Adipose tissue (tissue), 3 donors: ENCODE measurements around the gene MYO3B. TPM values are rescaled to one million over a fixed set of nuclear protein-coding genes. Genes with fewer than 3 reads are reported as not detected.

Source experiments
- H3K27ac ChIP-seq: one replicate; pipeline ENCODE4 v1.5.1; 2013; ENCODE audit warnings: low read depth, low read length
- WGBS, 3 donors: extraction: QIAGEN DNeasy Blood & Tissue Kit; methylation state at CpG; one replicate each; pipeline ENCODE4 v1.1.7; 2013; 5-methylcytosine and 5-hydroxymethylcytosine counted together
- polyA plus RNA-seq, 3 donors: library from polyadenylated mRNA; stranded (reverse); fragments of 200-250 nt; gene quantifications; one replicate each; pipeline ENCODE4 v1.2.3, GENCODE V29; 2013
- donor health status: healthy with polysubstance abuse.
- donor health status: Bipolar disorder and iron deficiency.
- donor health status: healthy.

Gene MYO3B
- polyA plus RNA-seq, 3 donors, result 0.01 to 0.28 TPM; not detected in 1

DNA sequence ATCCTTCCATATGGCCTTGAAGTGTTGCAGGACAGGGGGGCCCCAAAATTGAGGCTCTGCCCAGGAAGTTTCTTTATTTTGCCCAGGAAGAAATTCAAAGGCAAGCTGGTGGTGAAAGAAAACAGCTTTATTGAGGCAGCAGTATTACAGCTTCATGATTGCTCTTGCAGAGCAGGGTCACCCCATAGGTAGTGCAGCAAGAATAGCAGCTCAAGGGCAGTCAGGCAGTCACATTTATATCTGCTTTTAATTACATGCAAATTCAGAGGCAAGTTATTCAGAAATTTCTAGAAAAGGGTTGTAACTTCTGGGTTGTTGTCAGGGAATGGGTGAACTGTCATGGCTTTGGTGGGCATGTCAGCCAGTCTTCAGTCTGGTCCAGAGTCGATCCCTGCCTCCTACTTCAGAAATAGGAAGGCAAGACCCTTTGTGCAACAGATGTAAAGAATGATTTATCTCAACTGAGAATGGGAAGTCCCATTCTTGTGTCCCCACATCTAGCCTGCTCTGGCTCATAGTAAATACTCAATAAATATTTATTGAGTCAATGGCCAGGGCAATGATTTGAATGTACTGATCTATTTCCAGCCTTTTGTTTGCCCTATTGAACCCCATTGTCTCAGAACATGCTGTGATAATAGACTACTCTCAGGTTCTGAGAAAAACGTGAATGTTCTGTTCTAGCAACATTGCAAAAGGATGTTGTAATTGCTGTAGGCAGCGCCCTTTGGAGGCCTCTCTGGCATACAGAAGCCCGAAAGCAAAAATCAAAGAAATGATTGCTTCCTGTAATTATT lies 129.8 kb downstream of the MYO3B start:
- no peak overlapping the region for H3K27ac ChIP-seq
- WGBS, 3 donors, result 50 to 67% (median 55%) methylated on average over 4 of the region's 4 CpGs

DNA sequence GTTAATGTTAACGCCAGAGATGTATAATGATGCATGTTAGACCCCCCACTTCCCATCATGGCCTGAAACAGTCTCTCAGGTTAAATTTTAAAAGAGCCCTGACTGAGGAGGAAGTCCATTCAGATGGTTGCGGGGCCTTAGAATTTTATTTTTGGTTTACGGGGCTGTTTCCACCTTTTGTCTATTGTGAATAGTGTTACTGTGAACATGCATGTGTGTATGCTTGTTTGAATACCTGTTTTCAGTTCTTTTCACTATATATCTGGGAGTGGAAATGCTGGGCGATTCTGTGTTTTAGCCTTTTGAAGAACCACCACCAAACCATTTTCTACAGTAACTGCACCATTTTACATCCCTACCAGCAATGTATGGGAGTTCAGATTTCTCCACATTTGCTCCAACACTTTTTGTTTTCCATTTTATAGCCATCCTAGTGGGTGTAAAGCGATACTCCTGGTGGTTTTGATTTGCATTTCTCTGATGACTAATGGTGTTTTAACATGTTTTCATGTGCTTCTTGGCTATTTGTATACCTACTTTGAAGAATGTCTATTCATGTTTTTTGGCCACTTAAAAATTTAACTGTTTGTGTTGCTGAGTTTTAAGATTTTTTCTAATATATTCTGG lies 133.0 kb downstream of the MYO3B start:
- H3K27ac ChIP-seq, result no peak overlapping the region
- WGBS, 3 donors, result 50 to 61% (median 56%) methylated on average over 5 of the region's 5 CpGs

DNA sequence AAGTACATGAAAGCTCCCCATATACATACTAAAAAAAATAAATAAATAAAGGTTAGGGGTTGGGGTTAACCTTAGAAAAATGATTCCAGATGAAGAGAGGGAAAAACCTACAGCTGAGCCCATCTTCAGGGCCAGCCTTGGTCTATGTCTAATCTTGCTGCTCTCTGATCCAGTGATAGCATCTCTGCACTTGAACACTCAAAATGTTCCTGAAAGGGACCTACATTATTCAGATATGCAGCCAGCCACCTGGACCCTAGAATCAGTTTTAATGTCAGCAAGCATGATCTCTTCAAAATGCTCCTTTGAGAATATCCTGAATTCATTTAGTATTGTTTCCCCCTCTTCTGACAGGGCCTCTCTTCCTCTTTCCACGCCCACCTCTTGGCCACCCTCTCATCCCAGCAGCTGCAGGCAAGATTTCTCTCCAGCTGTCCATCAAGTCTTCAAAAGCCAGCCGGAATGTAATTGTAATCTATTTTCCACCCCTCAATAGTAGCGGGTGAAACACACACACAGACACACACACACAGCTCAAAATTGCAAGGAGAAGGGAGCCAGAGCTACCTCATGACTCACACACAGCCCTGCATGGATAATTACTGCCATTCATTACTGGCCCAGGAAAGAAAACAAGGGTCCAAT lies 135.5 kb downstream of the MYO3B start:
- 54 to 70% (median 55%) methylated on average over 3 of the region's 3 CpGs for WGBS, 3 donors
- no peak overlapping the region for H3K27ac ChIP-seq

DNA sequence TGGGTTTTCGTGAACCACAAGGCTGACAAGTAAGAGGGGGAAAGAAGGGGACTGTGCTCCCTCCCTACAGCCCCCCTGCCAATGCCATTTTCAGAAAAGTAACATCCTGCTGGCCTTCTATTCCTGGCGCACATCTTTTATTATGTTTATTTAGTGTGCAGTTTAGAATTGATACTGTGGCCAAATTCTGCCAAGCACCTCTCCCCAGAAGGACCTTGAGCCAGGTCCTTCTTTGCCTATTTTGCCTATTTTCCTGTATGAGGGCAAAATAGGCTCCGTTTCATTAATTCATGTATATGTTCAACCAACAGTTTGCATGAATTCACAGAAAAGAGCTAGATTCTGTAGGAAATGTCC lies 136.0 kb downstream of the MYO3B start:
- WGBS, 3 donors, result 75 to 90% (median 85%) methylated on average over 3 of the region's 3 CpGs
- no peak overlapping the region for H3K27ac ChIP-seq

DNA sequence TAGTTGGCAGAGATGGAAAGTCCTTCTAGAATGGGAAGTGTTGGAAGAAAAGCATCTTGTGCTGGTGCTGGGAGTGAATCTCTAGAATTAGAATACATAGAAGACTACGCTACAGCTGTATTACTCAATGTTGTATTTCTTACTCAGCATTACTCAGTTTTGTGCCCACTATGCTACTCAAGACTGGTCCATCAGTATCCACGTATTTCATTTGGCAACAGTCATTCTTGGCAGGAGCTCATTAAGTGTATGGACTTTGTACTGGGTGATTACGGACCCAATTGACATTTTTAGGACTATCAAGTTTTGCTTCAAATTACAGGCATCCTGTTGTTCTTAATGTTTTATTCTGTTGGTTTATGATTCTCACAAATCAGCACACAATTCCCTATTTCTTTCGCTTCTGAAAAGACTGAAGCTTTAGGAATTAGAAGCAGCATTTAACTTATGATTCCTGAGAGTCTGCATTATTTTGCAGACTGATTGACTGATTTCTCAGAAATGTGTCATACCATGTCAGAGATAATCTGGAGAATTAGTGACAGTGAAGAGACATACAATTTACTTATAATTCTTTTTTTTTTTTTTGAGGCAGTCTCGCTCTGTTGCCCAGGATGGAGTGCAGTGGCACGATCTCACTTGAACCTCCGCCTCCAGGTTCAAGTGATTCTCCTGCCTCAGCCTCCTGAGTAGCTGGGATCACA lies 136.9 kb downstream of the MYO3B start:
- WGBS, 3 donors, result 75 to 94% (median 89%) methylated on average over 7 of the region's 7 CpGs
- no peak overlapping the region for H3K27ac ChIP-seq

DNA sequence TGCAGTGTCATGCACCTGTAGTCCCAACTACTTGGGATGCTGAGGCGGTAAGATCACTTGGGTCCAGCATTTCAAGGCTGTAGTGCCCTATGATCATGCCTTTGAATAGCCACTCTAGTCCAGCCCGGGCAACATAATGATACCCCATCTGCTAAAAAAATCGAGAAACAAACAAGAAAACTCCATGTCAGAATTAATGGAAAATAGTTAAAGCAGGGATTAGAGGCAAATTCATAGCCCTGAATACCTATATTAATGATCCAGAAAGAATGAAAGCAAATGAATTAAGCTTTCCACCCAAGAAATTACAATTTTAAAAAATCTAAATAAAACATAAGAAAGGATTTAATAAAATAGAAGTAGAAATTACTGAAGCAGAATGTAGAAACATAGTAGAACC lies 143.0 kb downstream of the MYO3B start:
- 85 to 87% (median 87%) methylated on average over 3 of the region's 3 CpGs for WGBS, 3 donors

DNA sequence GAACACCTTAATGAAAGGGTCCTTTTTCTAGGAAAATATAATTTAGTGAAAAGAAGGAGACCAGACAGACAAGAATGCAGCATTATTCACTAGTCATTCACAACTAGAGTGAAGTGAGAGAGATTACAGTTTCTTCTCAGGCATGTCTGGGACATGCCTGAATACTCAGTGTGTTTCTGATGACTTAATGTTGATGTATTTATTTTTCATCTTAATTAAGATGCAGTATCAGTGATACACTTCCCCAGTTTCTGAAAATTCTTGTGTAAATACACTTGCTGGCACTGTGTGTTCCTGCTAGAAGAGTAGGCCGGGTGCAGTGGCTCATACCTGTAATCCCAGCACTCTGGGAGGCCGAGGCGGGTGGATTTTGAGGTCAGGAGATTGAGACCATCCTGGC lies 143.6 kb downstream of the MYO3B start:
- no peak overlapping the region for H3K27ac ChIP-seq
- 91 to 94% (median 94%) methylated on average over 3 of the region's 3 CpGs for WGBS, 3 donors

More for the DNA sequence above, 143.0 kb downstream of the MYO3B start:
- no peak overlapping the region for H3K27ac ChIP-seq

DNA sequence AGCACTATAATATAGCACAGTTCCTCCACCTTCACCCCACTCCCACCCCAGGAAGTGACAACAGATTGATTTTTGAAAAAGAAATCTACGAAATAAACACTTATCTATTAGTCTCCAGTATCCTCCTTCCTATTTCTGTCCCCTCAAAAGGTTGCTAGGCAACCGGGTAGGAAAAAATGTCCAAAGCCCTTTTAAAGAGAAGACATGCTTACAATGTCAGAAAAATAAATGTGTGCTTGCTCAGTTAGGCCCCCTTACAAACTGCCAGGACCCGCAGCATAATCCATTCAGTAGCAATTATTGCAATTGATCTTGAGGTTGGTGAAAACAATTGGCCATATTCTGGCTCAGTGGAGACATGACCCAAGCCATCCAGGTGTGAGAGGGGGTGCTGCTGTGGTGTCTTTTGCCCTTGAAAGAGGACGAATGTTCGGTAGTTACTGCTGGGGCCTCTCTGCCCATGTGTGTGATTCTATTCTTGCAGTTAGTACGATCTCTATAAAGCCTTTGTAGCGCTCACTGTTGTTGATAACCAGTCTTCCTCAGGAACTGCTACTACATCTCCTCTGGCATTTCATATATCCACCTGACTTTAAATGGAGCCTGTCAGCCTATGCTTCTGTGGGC lies 144.3 kb downstream of the MYO3B start:
- 65 to 84% (median 74%) methylated on average over 7 of the region's 7 CpGs for WGBS, 3 donors
- no peak overlapping the region for H3K27ac ChIP-seq

DNA sequence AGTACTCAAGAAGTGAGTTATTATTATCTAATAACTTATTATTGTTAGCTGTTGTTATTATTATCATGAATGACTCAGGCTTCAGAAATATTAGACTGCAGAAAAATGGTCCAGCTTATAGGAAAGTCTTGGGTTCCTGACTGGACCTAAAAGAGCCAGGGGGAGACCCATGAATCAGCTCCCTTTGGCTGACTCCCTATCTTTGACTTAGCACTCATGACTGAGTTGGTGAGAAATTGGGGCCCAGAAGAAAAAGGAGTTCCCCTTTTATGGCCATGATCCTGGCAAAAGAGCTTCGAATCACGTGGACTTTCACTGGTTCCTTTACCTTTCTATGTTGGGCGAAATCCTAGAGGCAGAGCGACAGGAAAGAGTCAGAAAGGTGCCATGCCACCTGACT lies 145.8 kb downstream of the MYO3B start:
- 39 to 56% (median 56%) methylated on average over 4 of the region's 4 CpGs for WGBS, 3 donors
- no peak overlapping the region for H3K27ac ChIP-seq

DNA sequence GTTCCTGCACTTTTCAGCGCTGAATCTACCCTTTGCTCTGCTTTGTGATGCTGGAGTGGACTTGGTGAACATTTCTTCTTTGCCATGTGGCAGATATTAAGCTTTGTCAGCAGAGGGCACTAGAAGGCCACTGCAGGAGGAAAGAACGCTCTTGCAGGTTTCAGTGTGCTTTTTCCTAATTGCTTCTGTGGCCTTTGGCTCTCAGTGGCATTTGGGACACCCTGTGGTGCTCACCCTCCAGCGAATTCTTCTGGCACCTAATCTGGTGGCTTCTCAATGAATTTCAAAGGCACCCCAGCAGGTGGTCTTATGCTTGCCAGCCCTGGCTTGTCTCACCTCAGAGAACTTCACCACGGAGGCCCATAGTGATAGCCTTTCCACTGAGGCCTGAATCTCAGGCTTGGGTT lies 146.7 kb downstream of the MYO3B start:
- WGBS, 3 donors, result 15 to 25% (median 17%) methylated on average over 4 of the region's 4 CpGs
- no peak overlapping the region for H3K27ac ChIP-seq

DNA sequence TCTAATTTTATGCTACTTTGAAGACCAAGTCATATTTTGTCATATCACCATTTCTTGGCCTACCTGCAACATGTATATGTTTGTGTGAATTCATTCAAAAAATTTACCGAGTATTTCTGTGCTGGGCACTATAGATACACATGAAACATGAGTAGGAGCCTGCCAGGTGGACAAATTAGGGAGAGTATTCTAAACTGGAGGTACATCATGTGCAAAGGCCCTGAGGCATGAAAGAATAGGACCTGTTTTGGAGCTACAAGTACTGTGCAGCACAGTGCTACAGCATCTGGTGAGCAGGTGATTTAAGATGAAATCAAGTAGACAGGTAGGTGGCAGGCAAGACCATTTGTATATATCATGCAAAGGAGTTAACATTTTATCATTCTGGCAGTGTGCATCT lies 152.9 kb downstream of the MYO3B start:
- no peak overlapping the region for H3K27ac ChIP-seq
- WGBS, 3 donors, result 86 to 97% (median 90%) methylated on average over 1 of the region's 1 CpG

DNA sequence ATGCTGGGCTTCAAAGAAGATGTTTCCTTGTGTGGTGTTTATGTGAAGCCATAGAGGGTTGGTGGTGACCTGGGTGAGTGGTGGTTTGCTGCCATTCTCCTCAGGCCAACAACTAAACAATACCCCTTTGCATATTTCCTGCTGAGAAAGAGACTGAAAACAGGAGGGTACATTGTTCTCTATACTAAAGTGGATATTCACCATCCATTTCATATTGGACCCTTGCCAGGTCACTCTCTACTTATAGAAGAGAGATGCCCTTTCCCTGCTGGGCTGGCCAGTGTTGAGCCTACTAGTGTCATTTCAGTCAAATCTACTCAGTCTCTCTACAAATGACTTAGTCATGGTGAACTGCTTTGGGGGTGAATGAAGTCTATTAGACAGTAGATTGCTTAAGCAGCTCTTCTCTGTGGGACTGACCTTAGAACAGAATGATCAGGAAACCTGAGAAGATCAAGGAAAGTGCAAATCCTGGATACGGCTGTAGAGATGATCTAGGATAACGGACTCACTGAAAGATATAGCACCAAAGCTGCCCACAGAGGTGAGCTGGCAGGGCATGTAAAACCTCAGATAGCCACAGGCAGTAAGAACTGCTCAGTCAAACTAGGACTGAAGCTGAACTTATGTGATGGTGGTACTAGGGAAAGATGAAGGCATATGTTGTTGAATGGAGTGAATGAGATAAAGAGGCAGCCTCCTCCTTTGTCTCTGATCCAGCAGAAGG lies 154.9 kb downstream of the MYO3B start:
- H3K27ac ChIP-seq, result no peak overlapping the region
- 70 to 82% (median 79%) methylated on average over 2 of the region's 2 CpGs for WGBS, 3 donors

DNA sequence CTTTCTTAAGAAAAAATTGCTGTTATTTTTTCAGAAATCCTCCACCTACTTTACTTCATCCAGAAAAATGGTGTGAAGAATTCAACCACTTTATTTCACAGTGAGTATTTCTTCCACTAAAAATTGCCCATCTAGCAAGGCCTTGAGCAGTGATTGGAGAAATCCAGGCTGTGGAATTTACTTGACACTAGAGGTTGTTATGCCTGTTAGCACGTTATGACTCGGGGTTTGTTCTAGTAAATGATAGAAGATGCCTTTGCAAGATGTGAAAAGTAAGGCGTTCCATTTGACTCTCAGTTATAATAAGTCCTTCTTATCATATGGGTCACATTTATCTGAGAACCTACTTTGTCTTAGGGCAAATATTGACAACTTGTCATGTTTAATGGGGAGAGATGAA lies 157.4 kb downstream of the MYO3B start:
- no peak overlapping the region for H3K27ac ChIP-seq
- WGBS, 3 donors, result 46 to 61% (median 48%) methylated on average over 3 of the region's 3 CpGs

DNA sequence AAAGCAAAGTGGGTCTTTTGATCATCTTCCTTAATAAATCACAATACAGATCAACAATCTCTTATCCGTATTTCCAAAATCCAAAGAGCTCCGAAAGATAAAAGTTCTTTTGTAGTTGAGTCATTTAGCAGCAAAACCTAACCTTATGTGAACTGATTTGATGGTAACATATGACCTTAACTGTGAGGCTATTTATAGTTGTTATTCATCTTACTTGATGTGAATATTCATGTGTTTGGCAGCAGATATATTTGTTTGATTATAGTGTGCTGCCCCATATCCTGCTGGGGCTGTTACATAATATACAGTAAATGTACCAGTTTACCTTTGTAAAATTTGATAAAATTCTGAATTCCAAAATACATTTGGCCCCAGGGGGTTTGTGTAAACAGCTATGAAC lies 158.5 kb downstream of the MYO3B start:
- WGBS, 3 donors, result 90 to 94% (median 90%) methylated on average over 2 of the region's 2 CpGs
- H3K27ac ChIP-seq, result no peak overlapping the region

DNA sequence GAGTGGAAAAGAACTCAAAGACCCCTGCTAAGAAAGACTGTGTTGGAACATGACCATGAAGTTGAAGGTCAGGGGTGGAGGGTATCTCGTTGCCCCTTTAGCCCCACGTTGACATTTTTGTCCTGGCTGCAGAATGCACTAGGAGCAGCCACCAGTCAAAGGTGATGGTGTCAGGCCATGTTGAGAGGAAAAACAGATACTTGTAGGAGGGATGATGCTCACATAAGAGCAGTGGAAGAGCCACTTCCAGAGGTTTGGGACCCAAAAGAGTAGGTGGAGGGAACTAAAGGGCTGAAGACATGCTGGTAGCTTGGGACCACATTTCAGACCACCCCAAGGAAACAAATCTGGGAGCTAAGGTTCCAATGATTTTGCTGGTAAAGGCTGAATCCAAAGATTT lies 159.0 kb downstream of the MYO3B start:
- H3K27ac ChIP-seq, result no peak overlapping the region
- WGBS, 3 donors, result 69 to 83% (median 75%) methylated on average over 2 of the region's 2 CpGs

DNA sequence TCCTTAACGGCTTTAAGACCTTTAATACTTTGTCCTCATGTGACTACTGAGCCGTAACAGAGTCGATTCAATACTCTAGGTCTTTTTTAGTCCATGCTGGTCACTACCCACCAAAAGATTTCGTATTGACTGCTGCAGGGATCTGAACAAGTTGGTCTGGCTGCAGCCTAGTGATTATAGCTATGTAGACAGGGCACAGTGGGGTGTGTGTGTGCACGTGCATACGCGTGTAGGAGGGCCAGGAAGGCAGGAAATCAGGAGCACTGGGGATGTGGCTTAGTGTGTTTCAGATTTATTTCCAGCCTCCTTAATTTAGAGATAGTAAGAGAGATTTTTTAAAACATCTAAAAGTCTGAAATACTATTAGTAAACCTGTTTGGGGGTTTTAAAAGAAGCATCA lies 161.4 kb downstream of the MYO3B start:
- 50 to 66% (median 56%) methylated on average over 7 of the region's 7 CpGs for whole genome bisulfite sequencing, 3 donors
- no peak overlapping the region for H3K27ac ChIP-seq

DNA sequence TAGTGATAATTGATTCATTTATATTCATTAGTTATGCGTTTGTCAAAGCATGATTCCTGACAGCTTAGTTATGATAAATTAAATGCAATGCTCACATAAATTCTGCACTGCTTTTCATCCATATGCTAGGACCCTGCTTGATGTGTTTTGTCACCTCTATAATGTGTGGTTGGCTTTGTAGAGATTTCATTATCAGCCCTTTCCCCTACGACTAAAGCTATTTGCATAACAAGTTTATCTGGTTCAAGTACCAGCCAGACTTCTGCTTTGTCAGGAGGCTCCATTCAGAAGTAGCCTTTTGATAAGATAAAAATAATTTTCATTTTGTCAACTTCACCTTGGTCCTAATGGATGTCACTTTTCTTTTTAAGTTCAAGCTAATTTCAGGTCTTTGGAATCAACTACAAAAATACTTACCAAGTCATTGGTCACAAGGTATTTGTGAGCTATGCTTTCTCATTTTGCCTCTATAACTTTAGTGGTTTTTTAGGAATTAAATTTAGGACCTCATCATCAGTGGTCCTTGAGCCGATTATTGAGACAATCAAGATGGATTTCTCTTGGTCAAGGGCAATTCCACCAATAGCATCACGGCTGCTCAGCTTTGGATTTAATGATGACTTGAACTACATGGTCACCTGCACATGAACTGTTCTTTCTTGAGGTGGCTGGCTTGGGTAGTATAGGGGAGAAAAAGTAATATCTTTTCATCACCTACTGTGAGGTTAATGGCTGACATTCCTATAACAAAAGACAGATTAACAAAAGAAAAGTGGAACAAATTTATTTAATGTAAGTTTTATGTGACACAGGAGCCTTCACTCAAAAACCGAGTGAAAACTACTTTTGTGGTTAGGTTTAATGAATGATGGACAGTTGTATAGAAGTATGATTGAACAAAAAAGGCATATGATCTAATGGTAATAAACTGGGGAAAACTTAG lies 162.1 kb downstream of the MYO3B start:
- WGBS, 3 donors, result 54 to 61% (median 60%) methylated on average over 5 of the region's 5 CpGs
- H3K27ac ChIP-seq, result no peak overlapping the region
